Muscle layer of duodenum (tissue), 2 donors: ENCODE measurements around the gene ATP6V0A4.

Experiments used
- H3K27ac ChIP-seq: one replicate; pipeline ENCODE4 v1.7.0; 2013; ENCODE audit warnings: mild to moderate bottlenecking, low read length
- H3K27me3 ChIP-seq: one replicate; pipeline ENCODE4 v1.7.0; 2013; ENCODE audit warnings: low read depth, mild to moderate bottlenecking, control low read depth, low read length
- H3K36me3 ChIP-seq, 2 donors: one replicate each; pipeline ENCODE4 v1.7.0; 2013; ENCODE audit warnings: low read length in 2 of 2, control low read depth in 1 of 2, mild to moderate bottlenecking in 1 of 2; ENCODE audit not compliant: insufficient read depth in 2 of 2, control insufficient read depth in 1 of 2
- H3K4me1 ChIP-seq, 2 donors: one replicate each; pipeline ENCODE4 v1.7.0; 2013; ENCODE audit warnings: low read length in 2 of 2, mild to moderate bottlenecking in 2 of 2, control low read depth in 1 of 2, moderate library complexity in 1 of 2; ENCODE audit not compliant: insufficient read depth in 2 of 2, control insufficient read depth in 1 of 2
- H3K4me3 ChIP-seq, 2 donors: one replicate each; pipeline ENCODE4 v1.7.0; 2013; ENCODE audit warnings: low read length in 2 of 2, low read depth in 1 of 2, mild to moderate bottlenecking in 1 of 2
- H3K9me3 ChIP-seq, 2 donors: one replicate each; pipeline ENCODE4 v1.7.0; 2013; ENCODE audit warnings: low read length in 2 of 2, control low read depth in 1 of 2, mild to moderate bottlenecking in 1 of 2; ENCODE audit not compliant: control insufficient read depth in 1 of 2
- donor health status: healthy.

Gene ATP6V0A4

GRCh38 chr7:138773176-138773575 is 24.8 kb downstream of the ATP6V0A4 start:
- no peaks in the 10 kb centered on the region for H3K36me3 ChIP-seq
- no peaks in the 10 kb centered on the region for H3K27me3 ChIP-seq
- no peak overlapping the region for H3K4me3 ChIP-seq
- H3K4me1 ChIP-seq = no peaks in the 10 kb centered on the region
- no peak overlapping the region for H3K27ac ChIP-seq
- no peaks in the 10 kb centered on the region for H3K9me3 ChIP-seq

- H3K4me1 ChIP-seq = no peaks in the 10 kb centered on the region
- H3K36me3 ChIP-seq = no peaks in the 10 kb centered on the region
- no peak overlapping the region for H3K4me3 ChIP-seq
- no peak overlapping the region for H3K27ac ChIP-seq
- H3K27me3 ChIP-seq = no peaks in the 10 kb centered on the region
- H3K9me3 ChIP-seq = no peaks in the 10 kb centered on the region
Observed at GRCh38 chr7:138770904-138771303, 27.1 kb downstream of the ATP6V0A4 start.

- H3K27me3 ChIP-seq = no peaks in the 10 kb centered on the region
- H3K36me3 ChIP-seq = no peaks in the 10 kb centered on the region
- H3K27ac ChIP-seq = no peak overlapping the region
- H3K9me3 ChIP-seq = no peaks in the 10 kb centered on the region
- no peak overlapping the region for H3K4me3 ChIP-seq
- no peaks in the 10 kb centered on the region for H3K4me1 ChIP-seq
Observed at GRCh38 chr7:138768241-138768640, 29.8 kb downstream of the ATP6V0A4 start.

GRCh38 chr7:138756591-138757242 is 41.3 kb downstream of the ATP6V0A4 start:
- Histone ChIP-seq H3K4me3 (no peak overlapping the region), H3K4me1 (no peaks in the 10 kb centered on the region), H3K27ac (no peak overlapping the region), H3K36me3 (no peaks in the 10 kb centered on the region), H3K9me3 (no peaks in the 10 kb centered on the region), H3K27me3 (no peaks in the 10 kb centered on the region)

- H3K9me3 ChIP-seq = no peaks in the 10 kb centered on the region
- H3K4me1 ChIP-seq = no peaks in the 10 kb centered on the region
- H3K27me3 ChIP-seq = no peaks in the 10 kb centered on the region
- no peaks in the 10 kb centered on the region for H3K36me3 ChIP-seq
- no peak overlapping the region for H3K4me3 ChIP-seq
- H3K27ac ChIP-seq = no peak overlapping the region
Observed at GRCh38 chr7:138755842-138756590, 42.0 kb downstream of the ATP6V0A4 start.

GRCh38 chr7:138755331-138755747 is 42.7 kb downstream of the ATP6V0A4 start:
- H3K4me3 ChIP-seq = no peak overlapping the region
- no peaks in the 10 kb centered on the region for H3K4me1 ChIP-seq
- no peaks in the 10 kb centered on the region for H3K36me3 ChIP-seq
- no peaks in the 10 kb centered on the region for H3K27me3 ChIP-seq
- no peaks in the 10 kb centered on the region for H3K9me3 ChIP-seq
- H3K27ac ChIP-seq = no peak overlapping the region

GRCh38 chr7:138753610-138754009 is 44.4 kb downstream of the ATP6V0A4 start:
- no peak overlapping the region for H3K27ac ChIP-seq
- H3K9me3 ChIP-seq = no peaks in the 10 kb centered on the region
- no peak overlapping the region for H3K4me3 ChIP-seq
- H3K36me3 ChIP-seq = no peaks in the 10 kb centered on the region
- no peaks in the 10 kb centered on the region for H3K4me1 ChIP-seq
- no peaks in the 10 kb centered on the region for H3K27me3 ChIP-seq

- Histone ChIP-seq H3K4me3 (no peak overlapping the region), H3K27me3 (no peaks in the 10 kb centered on the region), H3K27ac (no peak overlapping the region), H3K9me3 (no peaks in the 10 kb centered on the region), H3K36me3 (no peaks in the 10 kb centered on the region), H3K4me1 (no peaks in the 10 kb centered on the region)
Observed at GRCh38 chr7:138753150-138753518, 44.9 kb downstream of the ATP6V0A4 start.

- Histone ChIP-seq H3K9me3 (no peaks in the 10 kb centered on the region), H3K36me3 (no peaks in the 10 kb centered on the region), H3K4me1 (no peaks in the 10 kb centered on the region), H3K4me3 (no peak overlapping the region), H3K27me3 (no peaks in the 10 kb centered on the region), H3K27ac (no peak overlapping the region)
Observed at GRCh38 chr7:138752518-138753149, 45.4 kb downstream of the ATP6V0A4 start.

- Histone ChIP-seq H3K27ac (no peak overlapping the region), H3K4me3 (no peak overlapping the region), H3K9me3 (no peaks in the 10 kb centered on the region), H3K27me3 (no peaks in the 10 kb centered on the region), H3K36me3 (no peaks in the 10 kb centered on the region), H3K4me1 (no peaks in the 10 kb centered on the region)
Observed at GRCh38 chr7:138750901-138751464, 47.0 kb downstream of the ATP6V0A4 start.

GRCh38 chr7:138750473-138750872 is 47.5 kb downstream of the ATP6V0A4 start:
- Histone ChIP-seq H3K4me1 (no peaks in the 10 kb centered on the region), H3K27ac (no peak overlapping the region), H3K4me3 (no peak overlapping the region), H3K36me3 (no peaks in the 10 kb centered on the region), H3K27me3 (no peaks in the 10 kb centered on the region), H3K9me3 (no peaks in the 10 kb centered on the region)
